ENCODE results near the gene SPOCK2. TPM values are rescaled to one million over a fixed set of nuclear protein-coding genes. Genes with fewer than 3 reads are reported as not detected.

Gene SPOCK2
- polyA plus RNA-seq, 1 of the 3 experiments (the other 2 are of a cell fraction), result 0.18 TPM

- no peak overlapping the region for H3K9ac ChIP-seq
- H3K4me3 ChIP-seq (ENCODE audit: low read depth in 2 of 2, low read length in 1 of 2), result no peak overlapping the region
- CTCF ChIA-PET, result interaction anchor here (1.2 to 4.4 kb wide), 6 partner anchors 9 to 280 kb away, joined by 3 to 37 read pairs (median 4); no protein-coding TSS in a partner anchor
- H3K79me2 ChIP-seq (ENCODE audit: insufficient read depth), result no peaks in the 10 kb centered on the region
- H3K4me2 ChIP-seq, result no peak overlapping the region
- no peaks in the 10 kb centered on the region for H3K9me3 ChIP-seq
- H2AFZ ChIP-seq (ENCODE audit: low read depth), result no peak overlapping the region
- no peaks in the 10 kb centered on the region for H4K20me1 ChIP-seq (ENCODE audit: insufficient read depth)
- POLR2A ChIA-PET, result no interaction called here
- peaks cover 0 to 3% of the 10 kb centered on the region in 2 experiments; a peak in 1 of 4 replicates for H3K4me1 ChIP-seq (ENCODE audit: control insufficient read depth in 1 of 2, insufficient read depth in 2 of 2, low read depth in 1 of 2, low read length in 1 of 2)
- H3F3A ChIP-seq (replicated peaks; ENCODE audit: insufficient read depth), result no peaks in the 10 kb centered on the region
- H3K36me3 ChIP-seq (replicated peaks in 1 of 2; ENCODE audit: control insufficient read depth in 1 of 2, insufficient read depth in 2 of 2, low read length in 1 of 2), result no peaks in the 10 kb centered on the region
- H3K27me3 ChIP-seq (ENCODE audit: insufficient read depth), result no peaks in the 10 kb centered on the region
- WGBS (ENCODE audit: low lambda C conversion rate), result 79% methylated on average over 19 of the region's 21 CpGs
- TF ChIP-seq YY1 (IDR thresholded peaks at IDR 0.05; ENCODE audit: low read depth), result no peak
- no peak for TF ChIP-seq MEF2A (IDR thresholded peaks at IDR 0.05; ENCODE audit: borderline replicate concordance, low read depth)
- TF ChIP-seq MXI1 (IDR thresholded peaks at IDR 0.05; ENCODE audit: low read depth, low read length), result no peak
- no peak for TF ChIP-seq ELF1 (IDR thresholded peaks at IDR 0.05)
- no peak for TF ChIP-seq ZBTB33 (IDR thresholded peaks at IDR 0.05; ENCODE audit: borderline replicate concordance, low read depth)
- TF ChIP-seq RAD21 (IDR thresholded peaks at IDR 0.05; ENCODE audit: low read length), result no peak
- no peak for TF ChIP-seq RFX5 (IDR thresholded peaks at IDR 0.05; ENCODE audit: low read length)
- TF ChIP-seq FOXM1 (IDR thresholded peaks at IDR 0.05; ENCODE audit: low read depth), result no peak
- no peak for TF ChIP-seq GATA2 (CRISPR knock-in tag; IDR thresholded peaks at IDR 0.05)
- no peak for TF ChIP-seq POLR2AphosphoS5 (IDR thresholded peaks at IDR 0.05; ENCODE audit: low read depth, low read length)
- no peak for TF ChIP-seq RXRA (IDR thresholded peaks at IDR 0.05; ENCODE audit: borderline replicate concordance, low read depth)
- no peak for TF ChIP-seq NRF1 (IDR thresholded peaks at IDR 0.05; ENCODE audit: low read depth, low read length)
- TF ChIP-seq USF2 (IDR thresholded peaks at IDR 0.05; ENCODE audit: borderline replicate concordance, low read depth, low read length), result no peak
- no peak for TF ChIP-seq TCF12 (IDR thresholded peaks at IDR 0.05)
- TF ChIP-seq SMC3 (IDR thresholded peaks at IDR 0.05; ENCODE audit: low read depth, low read length), result no peak
- no peak for TF ChIP-seq FOSL2 (IDR thresholded peaks at IDR 0.05; ENCODE audit: borderline replicate concordance, low read depth)
- TF ChIP-seq CHD2 (IDR thresholded peaks at IDR 0.05; ENCODE audit: low read length, partially characterized antibody), result no peak
- DNase-seq, result no peak
- H3K27ac ChIP-seq (ENCODE audit: low read depth in 2 of 2, low read length in 1 of 2), result no peak overlapping the region
- no peaks in the 10 kb centered on the region for H3K9me2 ChIP-seq
These were observed 29.1 kb downstream of the SPOCK2 start for GRCh38 chr10:72058989-72059842.
